HepG2 (cell line): ENCODE data around the gene GARS1.

Source experiments
- ZNF383 ChIP-seq: sonication (generic); formaldehyde crosslinking; IDR thresholded peaks from 2 replicates; pipeline ENCODE4 v1.4.0; 2020; ENCODE audit warnings: missing genetic modification reagents, mild to moderate bottlenecking, borderline replicate concordance
- TF ChIP-seq, protein P1 (sequence below): sonication (generic); formaldehyde crosslinking; IDR thresholded peaks from 2 replicates; pipeline ENCODE4 v1.4.0; 2020; ENCODE audit warnings: missing genetic modification reagents; ENCODE audit errors: not compliant biosample characterization

DNA sequence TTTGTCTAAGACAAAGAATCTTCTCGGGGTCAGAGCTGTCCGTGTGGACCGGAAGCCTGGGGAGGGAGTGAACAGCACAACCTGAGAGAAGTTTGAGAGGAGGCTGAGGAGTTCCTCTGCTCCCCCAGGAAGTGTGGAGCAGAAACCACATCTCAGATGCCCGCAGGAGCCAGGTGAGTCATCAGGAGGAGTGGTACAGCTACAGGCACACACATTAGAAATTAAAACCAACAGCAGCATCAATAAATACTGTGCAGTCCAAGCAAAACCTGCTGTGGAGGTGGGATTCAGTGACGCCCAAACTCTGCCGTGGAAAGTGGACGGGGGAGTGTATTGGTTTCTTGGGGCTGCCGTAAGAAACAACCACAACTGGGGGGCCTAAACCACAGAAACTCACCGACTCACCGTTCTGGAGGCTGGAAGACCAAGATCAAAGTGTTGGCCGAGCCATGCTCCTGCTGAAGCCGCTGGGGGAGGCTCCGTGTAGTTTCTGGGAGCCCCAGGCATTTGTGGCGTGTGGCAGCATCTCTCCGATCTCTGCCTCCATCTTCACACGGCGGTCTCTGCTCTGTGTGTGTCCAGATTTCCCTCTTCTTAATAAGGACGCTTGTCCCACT, 31.2 kb upstream of the GARS1 start:
- no peak for TF ChIP-seq ZNF383 (CRISPR knock-in tag)
- TF ChIP-seq, protein P1, sequence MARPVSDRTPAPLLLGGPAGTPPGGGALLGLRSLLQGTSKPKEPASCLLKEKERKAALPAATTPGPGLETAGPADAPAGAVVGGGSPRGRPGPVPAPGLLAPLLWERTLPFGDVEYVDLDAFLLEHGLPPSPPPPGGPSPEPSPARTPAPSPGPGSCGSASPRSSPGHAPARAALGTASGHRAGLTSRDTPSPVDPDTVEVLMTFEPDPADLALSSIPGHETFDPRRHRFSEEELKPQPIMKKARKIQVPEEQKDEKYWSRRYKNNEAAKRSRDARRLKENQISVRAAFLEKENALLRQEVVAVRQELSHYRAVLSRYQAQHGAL (CRISPR knock-in tag): no peak
